HG03095 (cell line): ENCODE results near the gene OR14A2.
"Not testable (repeated sequence)": the region's sequence is repeated elsewhere in the genome, so short reads cannot be mapped to it uniquely, and the experiment has no call there.

Experiments
- ATAC-seq: cut with Tn5 transposase; IDR thresholded peaks from one replicate; pipeline ENCODE4 v1.9.1; 2021; ENCODE audit warnings: moderate library complexity; ENCODE audit not compliant: unreplicated experiment

OR14A2 gene

GRCh38 chr1:247748041-247748440 lies at the start of gene OR14A2:
Gene OR14A2, minus strand, starts transcription at chr1:247748141.
- no peak for ATAC-seq

GRCh38 chr1:247797518-247797917 lies 49.6 kb upstream of the OR14A2 start:
- ATAC-seq = no peak

GRCh38 chr1:247769603-247770002 lies 21.7 kb upstream of the OR14A2 start:
- ATAC-seq = no peak

- ATAC-seq = no peak
Measured at GRCh38 chr1:247760456-247760855, 12.5 kb upstream of the OR14A2 start, which contains the start of gene OR1C1. Gene OR1C1, minus strand, starts transcription at chr1:247760556. Its CDS starts 2,150 bp downstream, at chr1:247758406.

GRCh38 chr1:247754311-247754710 lies 6.4 kb upstream of the OR14A2 start:
- ATAC-seq = not testable (repeated sequence)

- no peak for ATAC-seq
Measured at GRCh38 chr1:247749870-247750269, 1.9 kb upstream of the OR14A2 start.

- no peak for ATAC-seq
Measured at GRCh38 chr1:247747616-247748015, 325 bp downstream of the OR14A2 start.

- no peak for ATAC-seq
Measured at GRCh38 chr1:247746391-247746935, 1.5 kb downstream of the OR14A2 start.

- ATAC-seq = not testable (repeated sequence)
Measured at GRCh38 chr1:247742215-247742760, 5.7 kb downstream of the OR14A2 start.

GRCh38 chr1:247741756-247742155 lies 6.2 kb downstream of the OR14A2 start:
- ATAC-seq = no peak

- no peak for ATAC-seq
Measured at GRCh38 chr1:247740721-247741120, 7.2 kb downstream of the OR14A2 start.

- ATAC-seq = no peak
Measured at GRCh38 chr1:247738315-247738714, 9.6 kb downstream of the OR14A2 start, which contains the start of gene OR14K1. Gene OR14K1, plus strand, starts transcription at chr1:247738615. Its CDS starts 0 bp downstream, at chr1:247738615.

GRCh38 chr1:247721222-247721621 lies 26.7 kb downstream of the OR14A2 start:
- ATAC-seq = no peak

- ATAC-seq = no peak
Measured at GRCh38 chr1:247716546-247716945, 31.4 kb downstream of the OR14A2 start, which contains the start of gene OR6F1. Gene OR6F1, minus strand, starts transcription at chr1:247716646. Its CDS starts 3,891 bp downstream, at chr1:247712755.

GRCh38 chr1:247713753-247714152 lies 34.2 kb downstream of the OR14A2 start:
- no peak for ATAC-seq

GRCh38 chr1:247710681-247711080 lies 37.3 kb downstream of the OR14A2 start:
- not testable (repeated sequence) for ATAC-seq

GRCh38 chr1:247701338-247701737 lies 46.6 kb downstream of the OR14A2 start:
- no peak for ATAC-seq

GRCh38 chr1:247681288-247681897 lies 66.5 kb downstream of the OR14A2 start:
- peak; percentile 87 for ATAC-seq

- ATAC-seq = no peak
Measured at GRCh38 chr1:247680171-247680570, 67.8 kb downstream of the OR14A2 start.

- ATAC-seq = no peak
Measured at GRCh38 chr1:247679639-247680038, 68.3 kb downstream of the OR14A2 start, which contains the start of gene OR13G1. Gene OR13G1, minus strand, starts transcription at chr1:247679739. Its CDS starts 6,698 bp downstream, at chr1:247673041.
